Mucosa of descending colon (tissue), 3 donors: ENCODE results near the gene FGF12. TPM values are rescaled to one million over a fixed set of nuclear protein-coding genes. Genes with fewer than 3 reads are reported as not detected.
"Not testable (repeated sequence)": the region's sequence is repeated elsewhere in the genome, so short reads cannot be mapped to it uniquely, and the experiment has no call there.

Experiments
- ATAC-seq: fragments of 200-7000 bp; cut with Tn5 transposase; one replicate; pipeline ENCODE4 v1.9.1; 2020; ENCODE audit warnings: mild to moderate bottlenecking, moderate library complexity
- DNase-seq, 3 donors: peaks; one replicate each; pipeline ENCODE4 v3.0.0-alpha.2; 2020
- H3K36me3 ChIP-seq: fragments of 200-600 bp; one replicate; pipeline ENCODE4 v1.8.0; 2021; ENCODE audit warnings: low read depth, mild to moderate bottlenecking
- H3K4me1 ChIP-seq: fragments of 200-600 bp; one replicate; pipeline ENCODE4 v1.8.0; 2021; ENCODE audit warnings: low read depth, mild to moderate bottlenecking
- H3K4me3 ChIP-seq: fragments of 200-600 bp; one replicate; pipeline ENCODE4 v1.8.0; 2021; ENCODE audit warnings: mild to moderate bottlenecking
- H3K9me3 ChIP-seq: fragments of 200-600 bp; one replicate; pipeline ENCODE4 v1.8.0; 2021; ENCODE audit warnings: mild to moderate bottlenecking
- CTCF ChIP-seq: fragments of 200-600 bp; IDR thresholded peaks from one replicate; pipeline ENCODE4 v1.8.0; 2022; ENCODE audit warnings: antibody characterized with exemption, mild to moderate bottlenecking
- intact Hi-C, 2 donors: fragments of 100-400 bp; cut with DNase I in 1 of 2; cut with micrococcal nuclease in 1 of 2; formaldehyde crosslinking; loops; one replicate each; pipeline versions ENCODE4 v1.11.0 to v1.11.1; 2022; cut with DNase I, micrococcal nuclease
- total RNA-seq, 3 donors: library from RNA; stranded (reverse); fragmentation: NEBNext Ultra II Directional in 2 of 3; extraction: Animal tissue kit (Norgen Biotek cat#: 25700) in 2 of 3; gene quantifications; one replicate each; pipeline versions ENCODE4 v1.2.1 to v1.2.4, GENCODE V29; 2021 to 2023
- donor health status: DM: no; HTN: no; CAD: no; lungs with moderate emphysema.
- donor health status: DM: no; HTN: no; CAD: no.
- donor health status: DM: no; HTN: yes; CAD: no.

FGF12 gene
- total RNA-seq, 3 donors from 2014 or later: 0.35 to 3.3 (median 0.58) TPM

DNA sequence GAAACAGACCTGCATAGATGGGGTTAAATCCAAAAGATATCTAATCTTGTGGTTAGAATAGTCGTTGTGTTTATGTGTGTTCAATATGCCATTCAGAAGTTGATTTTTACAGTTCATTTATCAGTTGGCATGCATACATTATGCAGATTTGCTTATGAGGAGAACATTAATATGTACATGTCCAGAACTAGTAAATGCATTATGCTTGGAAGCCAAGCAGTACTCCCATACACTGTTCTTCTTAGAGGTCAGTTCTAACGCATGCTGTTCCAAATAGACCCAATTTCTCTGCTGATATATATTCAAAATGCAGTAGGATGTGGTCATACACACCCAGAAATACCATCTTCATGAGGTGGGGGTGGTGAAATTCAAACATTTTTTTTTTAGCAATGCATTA, 956 bp downstream of the FGF12 start:
- ATAC-seq (no peak), DNase-seq (no peak)
- no peaks in the 10 kb centered on the region for H3K36me3 ChIP-seq
- H3K4me1 ChIP-seq: no peaks in the 10 kb centered on the region
- no peaks in the 10 kb centered on the region for H3K9me3 ChIP-seq
- no peak for TF ChIP-seq CTCF
- no peak overlapping the region for H3K4me3 ChIP-seq
- intact Hi-C loops: no loop called here

- no peak for DNase-seq
- intact Hi-C loops: no loop called here
- Histone ChIP-seq H3K4me1 (no peaks in the 10 kb centered on the region), H3K9me3 (no peaks in the 10 kb centered on the region), H3K4me3 (no peak overlapping the region), H3K36me3 (no peaks in the 10 kb centered on the region)
- ATAC-seq: no peak
- TF ChIP-seq CTCF: no peak
Observed at GRCh38 chr3:192719964-192720363, 7.4 kb downstream of the FGF12 start.

DNA sequence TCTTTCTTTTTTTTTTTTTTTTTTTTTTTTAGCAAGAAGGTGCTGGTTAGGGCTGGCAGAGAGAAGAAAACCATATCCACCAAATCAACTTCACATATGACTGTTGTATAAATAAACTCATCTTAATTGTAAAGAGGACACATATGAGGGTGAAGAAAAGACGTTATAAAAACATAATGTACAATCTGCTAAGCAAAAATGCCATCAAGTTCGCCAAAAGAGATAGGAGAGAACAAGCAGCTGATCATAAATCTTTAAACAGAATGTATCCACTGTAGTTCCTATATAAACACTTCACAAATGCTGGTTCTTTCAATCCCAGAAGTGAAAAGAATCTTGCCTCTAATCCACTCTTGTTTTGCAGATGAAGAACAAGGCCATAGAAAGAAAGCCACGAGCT, 9.2 kb downstream of the FGF12 start:
- Histone ChIP-seq H3K4me1 (no peaks in the 10 kb centered on the region), H3K9me3 (no peaks in the 10 kb centered on the region), H3K4me3 (no peak overlapping the region), H3K36me3 (no peaks in the 10 kb centered on the region)
- ATAC-seq: no peak
- intact Hi-C loops: no loop called here
- TF ChIP-seq CTCF: no peak
- DNase-seq: no peak

DNA sequence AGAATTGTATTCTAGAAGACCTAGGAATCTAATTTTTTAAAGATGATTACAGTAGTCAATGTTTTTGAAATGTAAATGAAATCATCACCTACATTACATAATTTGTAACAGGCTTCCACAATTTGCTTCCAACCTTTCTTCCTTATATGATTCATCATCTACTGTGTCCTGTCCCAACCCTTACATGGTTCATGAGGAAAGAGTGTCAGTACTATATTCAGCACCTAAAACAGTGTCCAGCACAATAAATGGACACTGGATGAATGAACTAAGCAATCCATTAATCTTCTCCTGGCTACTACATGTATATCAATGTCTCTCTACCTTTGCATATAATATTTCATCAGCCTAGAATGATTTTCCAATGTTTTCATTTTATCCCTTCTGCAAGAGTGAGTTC, 12.2 kb downstream of the FGF12 start:
- no peak for TF ChIP-seq CTCF
- intact Hi-C loops: no loop called here
- Histone ChIP-seq H3K9me3 (no peaks in the 10 kb centered on the region), H3K4me1 (no peaks in the 10 kb centered on the region), H3K4me3 (no peak overlapping the region), H3K36me3 (no peaks in the 10 kb centered on the region)
- DNase-seq (no peak), ATAC-seq (no peak)

- H3K4me3 ChIP-seq, intact Hi-C loops, H3K9me3 ChIP-seq, H3K4me1 ChIP-seq, H3K36me3 ChIP-seq, ATAC-seq, DNase-seq: not testable (repeated sequence)
Observed at GRCh38 chr3:192711126-192711525, 16.2 kb downstream of the FGF12 start.

GRCh38 chr3:192710366-192710765, 17.0 kb downstream of the FGF12 start:
- H3K36me3 ChIP-seq: no peaks in the 10 kb centered on the region
- TF ChIP-seq CTCF: no peak
- H3K4me1 ChIP-seq: no peaks in the 10 kb centered on the region
- no peaks in the 10 kb centered on the region for H3K9me3 ChIP-seq
- DNase-seq (no peak), ATAC-seq (no peak)
- H3K4me3 ChIP-seq: no peak overlapping the region
- intact Hi-C loops: no loop called here
